NOMO-1 (cell line): ENCODE measurements around the gene ICAM1.
"Not testable (repeated sequence)": the region's sequence is repeated elsewhere in the genome, so short reads cannot be mapped to it uniquely, and the experiment has no call there.

Experiments used
- DNase-seq, 2 experiments: peaks; one replicate each; lab custom pipeline; 2025; ENCODE audit not compliant: unreplicated experiment in 2 of 2; lab: John Stamatoyannopoulos, UW

The ICAM1 gene

DNA sequence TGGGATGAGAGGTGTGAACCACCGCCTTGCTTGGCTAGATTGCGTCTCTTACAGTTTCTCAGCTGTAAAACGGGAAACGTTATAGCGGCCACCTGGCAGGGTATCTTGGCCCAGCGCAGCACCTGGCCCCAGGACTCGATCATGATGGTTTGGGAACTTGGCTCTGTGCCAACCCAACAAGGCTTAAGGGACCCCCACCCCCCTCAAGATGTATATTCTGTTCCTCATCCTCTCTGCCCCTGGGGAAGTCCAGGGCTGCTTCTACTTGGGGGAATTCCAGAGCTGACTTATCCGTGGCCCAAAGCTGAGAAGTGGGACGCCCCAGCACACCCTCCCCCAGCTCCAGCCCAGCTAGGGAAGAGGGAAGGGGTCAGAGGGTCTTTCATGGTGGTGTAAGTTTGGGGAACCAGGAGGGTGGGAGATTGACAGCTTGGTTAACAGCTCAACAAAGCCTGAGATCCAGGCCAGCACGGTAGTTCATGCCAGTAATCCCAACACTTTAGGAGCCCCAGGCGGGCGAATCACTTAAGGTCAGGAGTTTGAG lies 695 bp downstream of the ICAM1 start:
- DNase-seq, result no peak

DNA sequence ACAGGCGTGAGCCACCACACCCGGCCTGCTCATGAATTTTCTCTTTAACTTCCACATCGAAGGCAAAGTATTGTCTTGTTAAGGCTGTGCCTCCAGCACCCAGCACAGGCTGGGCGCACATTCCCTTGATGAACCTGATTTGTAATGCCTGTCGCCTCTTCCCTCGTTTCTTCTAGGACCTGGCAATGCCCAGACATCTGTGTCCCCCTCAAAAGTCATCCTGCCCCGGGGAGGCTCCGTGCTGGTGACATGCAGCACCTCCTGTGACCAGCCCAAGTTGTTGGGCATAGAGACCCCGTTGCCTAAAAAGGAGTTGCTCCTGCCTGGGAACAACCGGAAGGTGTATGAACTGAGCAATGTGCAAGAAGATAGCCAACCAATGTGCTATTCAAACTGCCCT lies 3.7 kb downstream of the ICAM1 start:
- DNase-seq, result no peak

DNA sequence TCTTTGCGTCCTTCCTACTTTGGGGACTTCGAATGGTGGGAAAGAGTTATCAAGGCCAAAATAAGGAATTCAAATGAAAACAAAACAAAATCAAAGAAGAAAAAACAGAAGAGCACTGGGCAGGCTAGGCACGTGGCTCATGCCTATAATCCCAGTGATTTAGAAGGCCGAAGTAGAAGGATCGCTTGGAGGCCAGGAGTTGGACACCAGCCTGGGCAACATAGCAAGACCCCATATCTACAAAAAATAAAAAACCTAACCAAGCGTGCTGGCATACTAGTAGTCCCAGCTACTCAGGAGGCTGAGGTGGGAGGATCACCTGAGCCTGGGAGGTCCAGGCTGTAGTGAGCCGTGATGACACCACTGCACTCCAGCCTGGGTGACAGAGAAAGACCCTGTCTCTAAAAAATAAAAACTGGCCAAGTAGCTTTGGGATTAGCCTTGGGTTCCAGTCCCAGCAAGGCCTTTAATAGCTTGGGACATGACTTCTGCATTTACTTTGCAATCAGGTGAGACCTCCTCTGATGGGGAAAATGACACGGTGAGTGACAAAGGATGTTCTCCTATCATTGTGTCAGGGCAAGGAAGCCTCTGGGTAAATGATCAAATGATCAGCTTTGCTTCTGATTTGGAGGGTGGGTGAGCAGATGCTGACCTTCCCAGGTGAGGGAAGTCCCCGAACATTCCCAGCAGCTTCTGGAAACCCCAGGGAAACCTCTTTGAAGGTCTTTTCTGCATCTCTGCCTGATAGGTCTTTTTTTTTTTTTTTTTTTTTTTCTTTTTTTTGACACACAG lies 7.1 kb downstream of the ICAM1 start:
- no peak for DNase-seq

DNA sequence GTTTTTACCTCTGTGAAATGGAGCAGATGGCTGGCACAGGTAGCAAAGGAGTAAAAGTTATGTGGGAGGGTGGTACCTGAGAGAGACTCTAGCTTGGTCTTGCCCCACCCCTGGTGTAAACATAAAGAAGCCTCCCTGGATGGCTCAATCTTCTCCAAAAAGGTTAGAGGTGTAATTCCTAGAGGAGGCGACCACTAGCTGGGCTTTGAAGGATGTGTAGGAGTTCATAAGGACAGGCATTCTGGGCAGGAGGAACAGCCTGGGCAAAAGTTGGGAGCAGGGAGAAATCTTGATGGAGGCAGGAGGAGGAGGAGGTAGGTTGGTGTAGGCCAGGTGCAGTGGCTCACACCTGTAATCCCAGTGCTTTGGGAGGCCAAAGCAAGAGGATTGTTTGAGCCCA lies 8.0 kb downstream of the ICAM1 start:
- DNase-seq, result no peak

DNA sequence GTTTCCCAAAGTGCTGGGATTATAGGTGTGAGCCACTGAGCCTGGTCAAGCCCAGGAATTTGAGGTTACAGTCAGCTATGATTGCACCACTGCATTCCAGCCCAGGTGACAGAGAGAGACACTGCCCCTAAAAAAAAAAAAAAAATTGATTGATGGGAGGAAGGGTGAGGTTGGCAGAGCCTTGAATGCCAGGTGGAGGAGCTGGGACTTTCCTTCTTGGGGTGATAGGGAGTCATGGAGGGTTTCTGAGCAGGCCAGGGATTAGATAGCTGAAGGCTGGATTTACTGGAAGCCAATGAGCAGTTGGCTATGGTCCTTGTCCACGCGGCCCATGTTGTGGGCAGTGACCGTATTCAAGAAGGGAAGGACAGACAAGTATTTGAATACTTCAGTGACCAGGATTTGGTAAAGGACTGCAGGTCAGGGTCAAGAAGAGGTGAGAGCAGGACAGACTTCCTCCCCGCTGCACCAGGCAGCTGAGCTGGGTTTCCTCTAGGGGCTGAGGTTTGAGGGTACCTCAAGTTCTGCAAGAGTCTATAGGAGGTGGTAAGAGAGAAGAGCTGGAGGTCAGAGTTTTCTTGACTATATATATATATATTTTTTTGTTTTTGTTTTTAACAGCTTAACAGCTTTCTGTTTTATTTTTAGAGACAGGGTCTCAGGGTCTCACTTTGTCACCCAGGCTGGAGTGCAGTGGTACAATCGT lies 9.0 kb downstream of the ICAM1 start:
- no peak for DNase-seq

DNA sequence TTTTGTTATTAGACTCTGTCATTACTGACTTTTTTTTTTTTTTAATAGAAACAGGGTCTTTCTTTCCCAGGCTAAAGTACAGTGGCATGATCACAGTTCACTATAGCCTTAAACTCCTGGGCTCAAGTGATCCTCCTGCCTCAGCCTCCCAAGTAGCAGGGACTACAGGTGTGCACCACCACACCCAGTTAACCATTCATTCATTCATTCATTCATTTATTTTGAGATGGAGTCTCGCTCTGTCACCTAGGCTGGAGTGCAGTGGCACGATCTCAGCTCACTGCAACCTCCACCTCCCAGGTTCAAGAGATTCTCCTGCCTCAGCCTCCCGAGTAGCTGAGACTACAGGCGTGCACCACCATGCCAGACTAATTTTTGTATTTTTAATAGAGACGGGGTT lies 11.1 kb downstream of the ICAM1 start:
- not testable (repeated sequence) for DNase-seq

DNA sequence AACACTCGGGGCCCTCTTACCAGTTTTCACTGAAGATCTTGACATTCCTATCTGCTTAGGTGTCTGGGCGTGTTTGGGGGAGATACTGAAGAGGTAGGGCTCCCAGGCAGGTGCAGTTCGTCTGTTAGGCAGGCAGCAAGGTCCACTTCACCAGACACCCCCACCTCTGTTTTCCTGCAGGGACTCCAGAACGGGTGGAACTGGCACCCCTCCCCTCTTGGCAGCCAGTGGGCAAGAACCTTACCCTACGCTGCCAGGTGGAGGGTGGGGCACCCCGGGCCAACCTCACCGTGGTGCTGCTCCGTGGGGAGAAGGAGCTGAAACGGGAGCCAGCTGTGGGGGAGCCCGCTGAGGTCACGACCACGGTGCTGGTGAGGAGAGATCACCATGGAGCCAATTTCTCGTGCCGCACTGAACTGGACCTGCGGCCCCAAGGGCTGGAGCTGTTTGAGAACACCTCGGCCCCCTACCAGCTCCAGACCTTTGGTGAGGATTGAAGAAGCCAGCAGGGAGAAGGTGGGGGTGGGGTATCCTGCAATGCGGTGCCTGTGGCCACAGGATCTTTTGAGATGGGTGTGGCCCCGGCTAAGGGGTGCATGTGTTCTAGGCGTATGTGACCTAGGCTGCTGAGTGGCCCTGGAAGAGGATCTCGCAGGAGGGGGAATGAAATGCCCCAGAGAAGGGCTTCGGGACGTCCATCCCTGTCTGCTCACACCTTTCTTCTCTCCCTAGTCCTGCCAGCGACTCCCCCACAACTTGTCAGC lies 12.6 kb downstream of the ICAM1 start:
- no peak for DNase-seq

DNA sequence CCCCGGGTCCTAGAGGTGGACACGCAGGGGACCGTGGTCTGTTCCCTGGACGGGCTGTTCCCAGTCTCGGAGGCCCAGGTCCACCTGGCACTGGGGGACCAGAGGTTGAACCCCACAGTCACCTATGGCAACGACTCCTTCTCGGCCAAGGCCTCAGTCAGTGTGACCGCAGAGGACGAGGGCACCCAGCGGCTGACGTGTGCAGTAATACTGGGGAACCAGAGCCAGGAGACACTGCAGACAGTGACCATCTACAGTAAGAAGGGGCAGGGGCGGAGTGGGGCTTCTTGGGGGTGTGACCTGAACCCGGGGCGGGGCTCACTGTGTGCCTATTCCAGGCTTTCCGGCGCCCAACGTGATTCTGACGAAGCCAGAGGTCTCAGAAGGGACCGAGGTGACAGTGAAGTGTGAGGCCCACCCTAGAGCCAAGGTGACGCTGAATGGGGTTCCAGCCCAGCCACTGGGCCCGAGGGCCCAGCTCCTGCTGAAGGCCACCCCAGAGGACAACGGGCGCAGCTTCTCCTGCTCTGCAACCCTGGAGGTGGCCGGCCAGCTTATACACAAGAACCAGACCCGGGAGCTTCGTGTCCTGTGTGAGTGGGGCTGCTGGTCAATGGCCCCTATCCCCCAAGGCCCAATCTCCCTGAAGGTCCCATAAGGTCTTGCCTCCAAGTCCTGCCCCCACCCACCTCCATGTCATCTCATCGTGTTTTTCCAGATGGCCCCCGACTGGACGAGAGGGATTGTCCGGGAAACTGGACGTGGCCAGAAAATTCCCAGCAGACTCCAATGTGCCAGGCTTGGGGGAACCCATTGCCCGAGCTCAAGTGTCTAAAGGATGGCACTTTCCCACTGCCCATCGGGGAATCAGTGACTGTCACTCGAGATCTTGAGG lies 13.4 kb downstream of the ICAM1 start:
- DNase-seq, result no peak

DNA sequence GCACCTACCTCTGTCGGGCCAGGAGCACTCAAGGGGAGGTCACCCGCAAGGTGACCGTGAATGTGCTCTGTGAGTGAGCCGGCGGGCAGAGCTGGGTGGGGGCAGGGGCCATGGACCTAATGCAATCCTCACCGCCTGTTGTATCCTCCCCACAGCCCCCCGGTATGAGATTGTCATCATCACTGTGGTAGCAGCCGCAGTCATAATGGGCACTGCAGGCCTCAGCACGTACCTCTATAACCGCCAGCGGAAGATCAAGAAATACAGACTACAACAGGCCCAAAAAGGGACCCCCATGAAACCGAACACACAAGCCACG lies 14.0 kb downstream of the ICAM1 start:
- no peak for DNase-seq

DNA sequence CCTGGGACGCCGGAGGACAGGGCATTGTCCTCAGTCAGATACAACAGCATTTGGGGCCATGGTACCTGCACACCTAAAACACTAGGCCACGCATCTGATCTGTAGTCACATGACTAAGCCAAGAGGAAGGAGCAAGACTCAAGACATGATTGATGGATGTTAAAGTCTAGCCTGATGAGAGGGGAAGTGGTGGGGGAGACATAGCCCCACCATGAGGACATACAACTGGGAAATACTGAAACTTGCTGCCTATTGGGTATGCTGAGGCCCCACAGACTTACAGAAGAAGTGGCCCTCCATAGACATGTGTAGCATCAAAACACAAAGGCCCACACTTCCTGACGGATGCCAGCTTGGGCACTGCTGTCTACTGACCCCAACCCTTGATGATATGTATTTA lies 14.5 kb downstream of the ICAM1 start:
- peak; percentile 15 to 25 for DNase-seq

DNA sequence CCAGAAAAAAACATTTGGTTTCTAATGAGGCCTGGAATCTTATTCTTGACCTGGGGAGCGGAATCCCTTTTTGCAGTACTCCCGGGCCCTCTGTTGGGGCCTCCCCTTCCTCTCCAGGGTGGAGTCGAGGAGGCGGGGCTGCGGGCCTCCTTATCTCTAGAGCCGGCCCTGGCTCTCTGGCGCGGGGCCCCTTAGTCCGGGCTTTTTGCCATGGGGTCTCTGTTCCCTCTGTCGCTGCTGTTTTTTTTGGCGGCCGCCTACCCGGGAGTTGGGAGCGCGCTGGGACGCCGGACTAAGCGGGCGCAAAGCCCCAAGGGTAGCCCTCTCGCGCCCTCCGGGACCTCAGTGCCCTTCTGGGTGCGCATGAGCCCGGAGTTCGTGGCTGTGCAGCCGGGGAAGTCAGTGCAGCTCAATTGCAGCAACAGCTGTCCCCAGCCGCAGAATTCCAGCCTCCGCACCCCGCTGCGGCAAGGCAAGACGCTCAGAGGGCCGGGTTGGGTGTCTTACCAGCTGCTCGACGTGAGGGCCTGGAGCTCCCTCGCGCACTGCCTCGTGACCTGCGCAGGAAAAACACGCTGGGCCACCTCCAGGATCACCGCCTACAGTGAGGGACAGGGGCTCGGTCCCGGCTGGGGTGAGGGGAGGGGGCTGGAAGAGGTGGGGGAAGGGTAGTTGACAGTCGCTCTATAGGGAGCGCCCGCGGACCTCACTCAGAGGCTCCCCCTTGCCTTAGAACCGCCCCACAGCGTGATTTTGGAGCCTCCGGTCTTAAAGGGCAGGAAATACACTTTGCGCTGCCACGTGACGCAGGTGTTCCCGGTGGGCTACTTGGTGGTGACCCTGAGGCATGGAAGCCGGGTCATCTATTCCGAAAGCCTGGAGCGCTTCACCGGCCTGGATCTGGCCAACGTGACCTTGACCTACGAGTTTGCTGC lies 16.1 kb downstream of the ICAM1 start, which contains the start of gene ICAM4:
Gene ICAM4 (plus strand): TSS at position 153 of the 935 bp plus-strand sequence. CDS start 58 bp downstream, at position 211.
- DNase-seq, result peak; percentile 67 to 76

DNA sequence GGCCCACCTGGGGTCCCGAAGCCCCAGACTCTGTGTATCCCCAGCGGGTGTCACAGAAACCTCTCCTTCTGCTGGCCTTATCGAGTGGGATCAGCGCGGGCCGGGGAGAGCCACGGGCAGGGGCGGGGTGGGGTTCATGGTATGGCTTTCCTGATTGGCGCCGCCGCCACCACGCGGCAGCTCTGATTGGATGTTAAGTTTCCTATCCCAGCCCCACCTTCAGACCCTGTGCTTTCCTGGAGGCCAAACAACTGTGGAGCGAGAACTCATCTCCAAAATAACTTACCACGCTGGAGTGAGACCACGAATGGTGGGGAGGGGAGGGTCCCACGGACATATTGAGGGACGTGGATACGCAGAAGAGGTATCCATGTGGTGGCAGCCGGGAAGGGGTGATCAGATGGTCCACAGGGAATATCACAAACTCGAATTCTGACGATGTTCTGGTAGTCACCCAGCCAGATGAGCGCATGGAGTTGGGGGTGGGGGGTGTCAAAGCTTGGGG lies 17.8 kb downstream of the ICAM1 start:
- no peak for DNase-seq

DNA sequence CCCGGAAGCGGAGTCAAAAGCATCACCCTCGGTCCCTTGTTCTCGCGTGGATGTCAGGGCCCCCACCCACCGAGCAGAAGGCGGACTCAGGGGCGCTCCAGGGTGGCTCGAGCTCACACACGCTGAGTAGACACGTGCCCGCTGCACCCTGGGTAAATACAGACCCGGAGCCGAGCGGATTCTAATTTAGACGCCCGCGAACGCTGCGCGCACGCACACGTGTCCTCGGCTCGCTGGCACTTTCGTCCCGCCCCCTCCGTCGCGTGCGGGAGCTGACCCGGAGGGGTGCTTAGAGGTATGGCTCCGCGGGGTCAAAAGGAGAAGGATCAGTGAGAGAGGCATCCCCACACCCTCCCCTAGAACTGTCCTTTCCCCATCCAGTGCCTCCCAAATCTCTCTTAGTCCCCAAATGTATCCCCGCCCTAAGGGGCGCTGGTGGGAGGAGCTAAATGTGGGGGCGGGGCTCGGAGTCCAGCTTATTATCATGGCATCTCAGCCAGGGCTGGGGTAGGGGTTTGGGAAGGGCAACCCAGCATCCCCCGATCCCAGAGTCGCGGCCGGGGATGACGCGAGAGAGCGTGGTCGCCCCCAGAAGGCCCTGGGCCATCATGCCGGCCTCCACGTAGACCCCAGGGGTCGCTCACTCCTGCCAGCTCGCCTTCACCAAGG lies 18.4 kb downstream of the ICAM1 start:
- DNase-seq, result peak in 1 of 2 experiments; percentile 23

DNA sequence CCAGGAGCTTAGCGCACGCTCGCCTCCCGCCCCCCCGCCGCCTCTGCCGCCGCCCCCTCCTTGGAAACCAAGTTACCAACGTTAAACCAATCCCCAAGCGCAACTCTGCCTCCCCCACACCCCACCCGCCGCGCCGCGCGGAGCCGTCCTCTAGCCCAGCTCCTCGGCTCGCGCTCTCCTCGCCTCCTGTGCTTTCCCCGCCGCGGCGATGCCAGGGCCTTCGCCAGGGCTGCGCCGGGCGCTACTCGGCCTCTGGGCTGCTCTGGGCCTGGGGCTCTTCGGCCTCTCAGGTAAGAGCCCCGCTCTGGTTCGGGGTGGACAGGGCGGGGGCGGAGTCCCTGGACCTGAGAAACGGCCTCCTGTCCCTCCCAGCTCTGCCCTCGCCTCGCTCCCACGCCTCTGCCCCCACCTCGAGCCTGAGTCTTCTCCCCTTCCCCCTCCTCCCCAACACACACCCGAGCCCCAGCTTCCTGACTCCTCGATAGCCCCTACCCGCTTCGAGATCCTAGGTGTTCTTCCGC lies 19.0 kb downstream of the ICAM1 start, which contains the start of gene ICAM5:
Gene ICAM5 (plus strand): TSS at position 117 of the 521 bp plus-strand sequence. CDS start 92 bp downstream, at position 209.
- no peak for DNase-seq

DNA sequence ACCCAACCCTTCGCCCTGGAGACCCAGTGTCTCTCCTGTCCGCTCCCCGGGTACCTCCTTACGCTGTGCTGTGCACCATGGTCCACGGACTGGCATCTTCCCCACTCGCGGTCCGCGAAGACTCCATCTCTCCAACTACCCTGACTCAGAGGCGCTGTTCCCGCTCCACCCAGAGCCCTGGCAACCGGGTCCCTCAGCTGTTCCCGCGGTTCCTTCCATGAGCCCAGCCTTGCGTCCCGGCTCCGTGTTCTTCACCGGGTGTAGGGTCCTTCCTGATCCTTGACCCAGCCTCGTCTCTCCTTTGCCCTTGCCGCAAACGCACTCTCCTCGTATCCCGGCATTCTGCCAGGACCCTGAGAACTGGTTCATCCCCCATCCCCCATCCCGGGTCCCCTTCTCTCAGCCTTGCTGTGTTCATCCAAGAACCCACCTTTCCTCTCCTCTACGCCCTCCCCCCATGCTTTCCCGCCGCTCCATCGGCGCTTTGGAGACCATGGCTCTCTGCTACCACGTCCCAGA lies 19.5 kb downstream of the ICAM1 start:
- DNase-seq, result no peak

DNA sequence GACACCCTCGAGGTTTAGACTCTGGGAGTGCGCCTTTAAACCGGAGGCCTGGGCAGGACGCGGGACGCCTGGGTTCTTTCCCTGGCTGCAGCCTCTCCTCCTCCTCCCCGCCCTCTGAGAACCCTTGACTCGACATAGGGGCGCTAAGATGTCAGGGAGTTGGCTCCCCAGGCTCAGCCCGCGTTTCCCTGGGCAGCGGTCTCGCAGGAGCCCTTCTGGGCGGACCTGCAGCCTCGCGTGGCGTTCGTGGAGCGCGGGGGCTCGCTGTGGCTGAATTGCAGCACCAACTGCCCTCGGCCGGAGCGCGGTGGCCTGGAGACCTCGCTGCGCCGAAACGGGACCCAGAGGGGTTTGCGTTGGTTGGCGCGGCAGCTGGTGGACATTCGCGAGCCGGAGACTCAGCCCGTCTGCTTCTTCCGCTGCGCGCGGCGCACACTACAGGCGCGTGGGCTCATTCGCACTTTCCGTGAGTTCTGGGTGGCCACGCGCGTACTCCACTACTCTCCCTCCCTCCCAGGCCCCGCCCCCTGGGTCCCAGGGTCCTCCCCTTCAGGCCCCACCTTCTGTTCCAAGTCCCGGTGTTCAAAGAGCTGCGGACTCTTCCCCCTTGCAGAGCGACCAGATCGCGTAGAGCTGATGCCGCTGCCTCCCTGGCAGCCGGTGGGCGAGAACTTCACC lies 20.1 kb downstream of the ICAM1 start:
- DNase-seq, result peak in 1 of 2 experiments; percentile 33

DNA sequence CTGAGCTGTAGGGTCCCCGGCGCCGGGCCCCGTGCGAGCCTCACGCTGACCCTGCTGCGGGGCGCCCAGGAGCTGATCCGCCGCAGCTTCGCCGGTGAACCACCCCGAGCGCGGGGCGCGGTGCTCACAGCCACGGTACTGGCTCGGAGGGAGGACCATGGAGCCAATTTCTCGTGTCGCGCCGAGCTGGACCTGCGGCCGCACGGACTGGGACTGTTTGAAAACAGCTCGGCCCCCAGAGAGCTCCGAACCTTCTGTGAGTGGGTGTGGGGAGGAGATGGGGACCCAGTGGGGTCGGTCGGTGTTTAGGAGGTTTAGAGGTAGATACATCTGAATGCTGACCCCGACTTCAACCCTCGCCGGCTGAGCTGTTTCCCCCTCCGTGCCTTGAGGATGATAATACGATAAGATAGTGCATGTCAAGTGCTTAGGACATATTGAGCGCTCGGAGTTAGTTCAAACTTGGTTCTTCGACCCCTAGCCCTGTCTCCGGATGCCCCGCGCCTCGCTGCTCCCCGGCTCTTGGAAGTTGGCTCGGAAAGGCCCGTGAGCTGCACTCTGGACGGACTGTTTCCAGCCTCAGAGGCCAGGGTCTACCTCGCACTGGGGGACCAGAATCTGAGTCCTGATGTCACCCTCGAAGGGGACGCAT lies 20.8 kb downstream of the ICAM1 start:
- DNase-seq, result no peak
